ENCODE measurements around the gene PSEN1.

The PSEN1 gene

GRCh38 chr14:73249108-73249507, 112.8 kb downstream of the PSEN1 start:
- no peak for TF ChIP-seq CTCF (IDR thresholded peaks at IDR 0.05; ENCODE audit: low read depth, low read length)
- no peak for DNase-seq (ENCODE audit: extremely low read depth, low read depth)

GRCh38 chr14:73249564-73250316, 113.4 kb downstream of the PSEN1 start:
- TF ChIP-seq CTCF (IDR thresholded peaks at IDR 0.05; ENCODE audit: low read depth, low read length) = no peak

GRCh38 chr14:73250317-73250713, 114.0 kb downstream of the PSEN1 start:
- TF ChIP-seq CTCF (IDR thresholded peaks at IDR 0.05; ENCODE audit: low read depth, low read length) = no peak
- DNase-seq (ENCODE audit: extremely low read depth, low read depth) = no peak

More at GRCh38 chr14:73249564-73250316, 113.4 kb downstream of the PSEN1 start:
- DNase-seq (ENCODE audit: extremely low read depth, low read depth) = no peak

GRCh38 chr14:73250781-73251500, 114.6 kb downstream of the PSEN1 start:
- TF ChIP-seq CTCF (IDR thresholded peaks at IDR 0.05; ENCODE audit: low read depth, low read length) = no peak
- no peak for DNase-seq (ENCODE audit: extremely low read depth, low read depth)

GRCh38 chr14:73251516-73252215, 115.4 kb downstream of the PSEN1 start:
- no peak for DNase-seq (ENCODE audit: extremely low read depth, low read depth)
- no peak for TF ChIP-seq CTCF (IDR thresholded peaks at IDR 0.05; ENCODE audit: low read depth, low read length)

- DNase-seq (ENCODE audit: extremely low read depth, low read depth) = no peak
- TF ChIP-seq CTCF (IDR thresholded peaks at IDR 0.05; ENCODE audit: low read depth, low read length) = no peak
Measured at GRCh38 chr14:73252491-73253322, 116.4 kb downstream of the PSEN1 start.

Data from AG09319 (cell line).